A549 (cell line): ENCODE data around the gene CEP89. TPM values are rescaled to one million over a fixed set of nuclear protein-coding genes. Genes with fewer than 3 reads are reported as not detected.

Source experiments
- ATAC-seq, 2 experiments: fragments of 200-7000 bp in 1 of 2; fragments of >200 bp in 1 of 2; cut with Nextera tagmentation in 1 of 2; cut with Tn5 transposase in 1 of 2; 3 replicates each; pipeline versions ENCODE4 v1.8.0 to v1.9.1; 2018 to 2020; ENCODE audit warnings: mild to moderate bottlenecking in 1 of 2, moderate library complexity in 1 of 2
- CTCF ChIA-PET: fragments of 300-600 bp; sonication (Branson Sonifier 250); formaldehyde crosslinking; extraction: SDS; loops from one replicate; lab custom pipeline; 2021; ENCODE audit warnings: antibody characterized with exemption, inconsistent platforms; lab: Yijun Ruan, JAX
- POLR2A ChIA-PET: fragments of 350-600 bp; formaldehyde crosslinking; extraction: SDS; loops from one replicate; lab custom pipeline; 2021; ENCODE audit warnings: antibody characterized with exemption, inconsistent platforms; lab: Yijun Ruan, JAX
- DNase-seq, 2 experiments: peaks; one replicate each; pipeline versions ENCODE4 v3.0.0 to v3.0.0-alpha.2; 2011 to 2016; ENCODE audit warnings: low read depth in 1 of 2, low spot score in 1 of 2
- FAIRE-seq: peaks from 2 replicates; lab custom pipeline; 2011; peaks lifted over from hg19 to GRCh38; lab: Jason Lieb, UNC
- H3K27ac ChIP-seq, 2 experiments: fragments of >200 bp; sonication (Bioruptor Twin); formaldehyde crosslinking; 3 replicates each; pipeline ENCODE4 v1.5.1; 2016 to 2017
- H3K4me1 ChIP-seq: fragments of >200 bp; sonication (Bioruptor Twin); formaldehyde crosslinking; 3 replicates; pipeline ENCODE4 v1.6.1; 2016
- H3K4me2 ChIP-seq: fragments of >200 bp; sonication (Bioruptor Twin); formaldehyde crosslinking; 3 replicates; pipeline ENCODE4 v1.6.1; 2016
- H3K4me3 ChIP-seq: fragments of >200 bp; sonication (Bioruptor Twin); formaldehyde crosslinking; 3 replicates; pipeline ENCODE4 v1.5.1; 2016
- H3K9me3 ChIP-seq: fragments of >200 bp; sonication (Bioruptor Twin); formaldehyde crosslinking; 3 replicates; pipeline ENCODE4 v1.6.1; 2016
- CBX2 ChIP-seq: fragments of 200-600 bp; sonication (generic); IDR thresholded peaks from 2 replicates; pipeline ENCODE4 v1.6.1; 2016; ENCODE audit warnings: low read depth, mild to moderate bottlenecking, borderline replicate concordance
- CBX8 ChIP-seq: fragments of 200-600 bp; sonication (generic); IDR thresholded peaks from 2 replicates; pipeline ENCODE4 v1.6.1; 2016
- CTCF ChIP-seq: fragments of >200 bp; sonication (Bioruptor Twin); formaldehyde crosslinking; IDR thresholded peaks from 3 replicates; pipeline ENCODE4 v1.5.1; 2016
- E2F6 ChIP-seq: IDR thresholded peaks from 2 replicates; pipeline ENCODE4 v1.6.1; 2012; ENCODE audit warnings: low read depth, borderline replicate concordance
- EHMT2 ChIP-seq: fragments of 200-600 bp; sonication (generic); IDR thresholded peaks from 2 replicates; pipeline ENCODE4 v1.6.1; 2016; ENCODE audit warnings: antibody characterized with exemption, low read depth, mild to moderate bottlenecking, moderate library complexity
- FOSB ChIP-seq: fragments of 250-450 bp; sonication (Bioruptor Pico); IDR thresholded peaks from 2 replicates; pipeline ENCODE4 v1.5.0; 2020; ENCODE audit warnings: mild to moderate bottlenecking, moderate library complexity
- FOSL2 ChIP-seq, 2 experiments: fragments of 450-650 bp in 1 of 2; fragments of >200 bp in 1 of 2; sonication (Bioruptor Twin) in 1 of 2; formaldehyde crosslinking; IDR thresholded peaks; 2 replicates each; pipeline versions ENCODE4 v1.5.0 to v1.6.1; 2016 to 2020; ENCODE audit warnings: mild to moderate bottlenecking in 1 of 2, moderate library complexity in 1 of 2
- FOXS1 ChIP-seq: fragments of 250-450 bp; sonication (Bioruptor Pico); IDR thresholded peaks from 2 replicates; pipeline ENCODE4 v1.5.0; 2020; ENCODE audit warnings: mild to moderate bottlenecking, moderate library complexity
- GATA3 ChIP-seq: IDR thresholded peaks from 2 replicates; pipeline ENCODE4 v1.6.1; 2012; ENCODE audit warnings: borderline replicate concordance
- HDAC2 ChIP-seq: fragments of 200-600 bp; sonication (generic); IDR thresholded peaks from 2 replicates; pipeline ENCODE4 v1.6.1; 2016
- HMGXB4 ChIP-seq: fragments of 250-450 bp; sonication (Bioruptor Pico); IDR thresholded peaks from 2 replicates; pipeline ENCODE4 v1.5.0; 2021; ENCODE audit warnings: mild to moderate bottlenecking, moderate library complexity, borderline replicate concordance
- HOXA7 ChIP-seq: fragments of 250-450 bp; sonication (Bioruptor Pico); IDR thresholded peaks from 2 replicates; pipeline ENCODE4 v1.5.0; 2020; ENCODE audit warnings: mild to moderate bottlenecking, moderate library complexity
- HOXB5 ChIP-seq: fragments of 250-450 bp; sonication (Bioruptor Pico); IDR thresholded peaks from 2 replicates; pipeline ENCODE4 v1.5.0; 2020; ENCODE audit warnings: mild to moderate bottlenecking, moderate library complexity
- JUN ChIP-seq, 2 experiments: fragments of >200 bp; sonication (Bioruptor Twin); formaldehyde crosslinking; IDR thresholded peaks; 2 replicates in 1 of 2; 3 replicates in 1 of 2; pipeline ENCODE4 v1.6.1; 2016 to 2017
- MAFK ChIP-seq: fragments of 450-650 bp; IDR thresholded peaks from 2 replicates; pipeline ENCODE4 v1.6.1; 2014; ENCODE audit not compliant: partially characterized antibody
- MAX ChIP-seq: IDR thresholded peaks from 2 replicates; pipeline ENCODE4 v1.6.1; 2012
- MAZ ChIP-seq: fragments of 150-350 bp; IDR thresholded peaks from 2 replicates; pipeline ENCODE4 v1.6.1; 2014; ENCODE audit warnings: antibody characterized with exemption, low read depth, low read length, borderline replicate concordance
- NFE2L2 ChIP-seq: fragments of 150-350 bp; conservative IDR thresholded peaks from 2 replicates; pipeline ENCODE4 v1.6.1; 2014; ENCODE audit warnings: low read length
- NR3C1 ChIP-seq: fragments of >200 bp; sonication (Bioruptor Twin); formaldehyde crosslinking; IDR thresholded peaks from 3 replicates; pipeline ENCODE4 v1.6.1; 2017
- PBX3 ChIP-seq: IDR thresholded peaks from 2 replicates; pipeline ENCODE4 v1.6.1; 2012
- PHF8 ChIP-seq: fragments of 200-600 bp; sonication (generic); IDR thresholded peaks from 2 replicates; pipeline ENCODE4 v1.6.1; 2016; ENCODE audit warnings: low read depth, mild to moderate bottlenecking, antibody characterized with exemption, moderate library complexity, borderline replicate concordance
- POLR2A ChIP-seq: IDR thresholded peaks from 2 replicates; pipeline ENCODE4 v1.6.1; 2012; ENCODE audit warnings: mild to moderate bottlenecking, low read length
- RAD21 ChIP-seq, 2 experiments: fragments of >200 bp in 1 of 2; sonication (Bioruptor Twin) in 1 of 2; formaldehyde crosslinking in 1 of 2; IDR thresholded peaks in 1 of 2; conservative IDR thresholded peaks in 1 of 2; 2 replicates in 1 of 2; 3 replicates in 1 of 2; pipeline ENCODE4 v1.6.1; 2012 to 2018; ENCODE audit warnings: inconsistent platforms in 1 of 2
- RCOR1 ChIP-seq: fragments of 150-350 bp; IDR thresholded peaks from 2 replicates; pipeline ENCODE4 v1.6.1; 2014; ENCODE audit warnings: antibody characterized with exemption, low read length, low read depth
- RNF2 ChIP-seq: fragments of 200-600 bp; sonication (generic); IDR thresholded peaks from 2 replicates; pipeline ENCODE4 v1.6.1; 2016; ENCODE audit warnings: low read depth, mild to moderate bottlenecking, antibody characterized with exemption, moderate library complexity, borderline replicate concordance
- USF2 ChIP-seq: fragments of 450-650 bp; IDR thresholded peaks from 2 replicates; pipeline ENCODE4 v1.6.1; 2014; ENCODE audit warnings: antibody characterized with exemption
- ZC3H11A ChIP-seq: fragments of 450-650 bp; IDR thresholded peaks from 2 replicates; pipeline ENCODE4 v1.6.1; 2014; ENCODE audit warnings: antibody characterized with exemption, mild to moderate bottlenecking
- ZFP36 ChIP-seq: fragments of 450-650 bp; IDR thresholded peaks from 2 replicates; pipeline ENCODE4 v1.6.1; 2014; ENCODE audit warnings: borderline replicate concordance; ENCODE audit not compliant: partially characterized antibody
- WGBS: methylation state at CpG from one replicate; pipeline ENCODE4 v1.1.6; 2017; ENCODE audit errors: missing lambda C conversion rate; 5-methylcytosine and 5-hydroxymethylcytosine counted together
- polyA plus RNA-seq, 4 experiments: library from polyadenylated mRNA; depleted of rRNA in 3 of 4; stranded (reverse); fragments of >200 nt; fragmentation: RNase III in 1 of 4; extraction: RNeasy Plus Mini Kit Qiagen cat#74134 plus additional on column Dnase treatment in 1 of 4; gene quantifications; 2 replicates in 3 of 4; 3 replicates in 1 of 4; pipeline ENCODE4 v1.2.3, GENCODE V29; 2011 to 2017

CEP89 gene
- polyA plus RNA-seq, 2 of the 4 experiments (the other 2 are of a cell fraction) = 31.5 to 41.3 TPM

GRCh38 chr19:32969549-32969948 lies 2.2 kb downstream of the CEP89 start:
- FAIRE-seq = no peak
- Histone ChIP-seq H3K9me3 (no peaks in the 10 kb centered on the region), H3K4me2 (no peak overlapping the region), H3K4me1 (peaks cover 12% of the 10 kb centered on the region; the same call in 2 of the 3 replicates), H3K27ac (no peak overlapping the region), H3K4me3 (no peak overlapping the region)
- DNase-seq = no peak
- ATAC-seq = no peak
- ChIA-PET POLR2A (no interaction called here), CTCF (interaction anchor here (0.8 to 3.0 kb wide), 6 partner anchors 15 to 156 kb away, joined by 3 to 15 read pairs (median 4); no protein-coding TSS in a partner anchor)
- TF ChIP-seq EHMT2 = no peak
- no peak for TF ChIP-seq RNF2
- TF ChIP-seq USF2 = no peak
- TF ChIP-seq PBX3 = no peak
- no peak for TF ChIP-seq FOXS1 (CRISPR knock-in tag)
- TF ChIP-seq CBX2 = no peak
- no peak for TF ChIP-seq ZFP36
- TF ChIP-seq HOXA7 (CRISPR knock-in tag) = no peak
- TF ChIP-seq RAD21 (conservative IDR thresholded peaks at IDR 0.05 in 1 of 2, IDR thresholded peaks at IDR 0.05 in 1 of 2) = no peak
- TF ChIP-seq JUN (IDR thresholded peaks at IDR 0.05) = no peak
- no peak for TF ChIP-seq HMGXB4 (CRISPR knock-in tag)
- no peak for TF ChIP-seq NR3C1
- no peak for TF ChIP-seq FOSB (CRISPR knock-in tag)
- no peak for TF ChIP-seq FOSL2 (IDR thresholded peaks at IDR 0.05)
- no peak for TF ChIP-seq FOSL2 (CRISPR knock-in tag; IDR thresholded peaks at IDR 0.05)
- TF ChIP-seq HOXB5 (CRISPR knock-in tag) = no peak
- no peak for TF ChIP-seq MAZ
- TF ChIP-seq NFE2L2 = no peak
- TF ChIP-seq POLR2A = no peak
- 88% methylated on average over 10 of the region's 10 CpGs for WGBS

- CTCF ChIA-PET = interaction anchor here (0.7 to 3.0 kb wide), 8 partner anchors 10 to 839 kb away, joined by 3 to 15 read pairs (median 4); no protein-coding TSS in a partner anchor
Measured at GRCh38 chr19:32966750-32967149, 5.0 kb downstream of the CEP89 start.

More at GRCh38 chr19:32966750-32967149, 5.0 kb downstream of the CEP89 start:
- WGBS = 93% methylated on average over 9 of the region's 9 CpGs
- POLR2A ChIA-PET = no interaction called here
- no peak overlapping the region for H3K27ac ChIP-seq
- TF ChIP-seq E2F6 (no peak), RCOR1 (no peak), GATA3 (no peak), CBX8 (no peak), MAX (no peak), FOXS1 (CRISPR knock-in tag) (no peak), ZC3H11A (no peak), HDAC2 (no peak), CTCF (no peak), MAFK (no peak), PHF8 (no peak)
- TF ChIP-seq, all 56 proteins: peak for 0
- FAIRE-seq (peak; percentile 49), ATAC-seq (no peak), DNase-seq (no peak)
- Histone ChIP-seq H3K4me2 (no peak overlapping the region), H3K4me3 (no peak overlapping the region), H3K9me3 (no peaks in the 10 kb centered on the region), H3K4me1 (peaks cover 12% of the 10 kb centered on the region; the same call in 2 of the 3 replicates)
